ENCODE data around the gene PITPNC1.
"Not testable (repeated sequence)": the region's sequence is repeated elsewhere in the genome, so short reads cannot be mapped to it uniquely, and the experiment has no call there.

Gene PITPNC1

DNA sequence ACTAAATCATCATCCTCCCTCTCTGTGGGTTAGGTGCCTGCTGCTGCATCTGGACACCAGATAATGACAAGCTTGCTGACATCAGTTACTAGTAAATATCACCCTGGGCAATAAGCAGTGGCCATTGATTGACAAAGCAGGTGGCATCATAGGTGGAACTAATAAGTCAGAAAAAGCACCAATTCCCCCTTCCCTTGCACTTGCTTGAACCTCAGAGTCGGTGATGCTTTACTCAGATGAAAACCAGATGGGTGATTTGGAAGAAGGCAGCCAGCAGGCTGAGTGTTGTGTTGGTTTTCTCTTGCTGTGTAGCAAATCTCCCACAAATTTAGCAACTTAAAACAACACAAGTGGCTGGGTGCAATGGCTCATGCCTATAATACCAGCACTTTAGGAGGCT lies 193.7 kb downstream of the PITPNC1 start:
- H3K27ac ChIP-seq (ENCODE audit: insufficient read depth, low read depth, low read length, poor library complexity, severe bottlenecking): no peak overlapping the region
- no peaks in the 10 kb centered on the region for H3K36me3 ChIP-seq (ENCODE audit: control insufficient read depth, insufficient read depth, low read length)
- 100% methylated on average over 1 of the region's 1 CpG; no CpG with 5 or more reads in 1 of the 2 experiments for WGBS, 2 experiments
- no peaks in the 10 kb centered on the region for H3K9me3 ChIP-seq (ENCODE audit: control insufficient read depth, low read length)
- no peak overlapping the region for H3K4me3 ChIP-seq (ENCODE audit: insufficient read depth, low read depth, low read length)
- no peaks in the 10 kb centered on the region for H3K27me3 ChIP-seq (ENCODE audit: control insufficient read depth, insufficient read depth, low read length, poor library complexity, severe bottlenecking)
- H3K4me1 ChIP-seq (ENCODE audit: control insufficient read depth, insufficient read depth, low read length): no peaks in the 10 kb centered on the region

DNA sequence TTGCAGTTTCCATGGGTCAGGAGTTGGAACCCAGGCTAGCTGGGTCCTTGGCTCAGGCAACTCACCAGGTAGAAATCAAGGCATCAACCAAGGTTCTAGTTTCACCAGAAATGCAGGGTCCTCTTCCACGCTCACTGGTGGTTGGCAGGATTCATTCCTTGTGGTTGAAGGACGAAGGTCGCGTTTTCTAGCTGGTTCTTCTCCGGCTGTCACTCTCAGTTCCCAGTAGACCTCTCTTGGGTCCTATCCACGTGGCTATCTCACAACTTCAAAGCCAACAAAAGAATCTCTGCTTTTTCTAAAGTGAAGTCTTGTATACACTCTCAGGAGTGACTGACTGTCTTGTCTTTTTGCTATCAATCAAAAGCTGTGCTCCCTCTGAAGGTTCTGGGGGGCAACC lies 194.4 kb downstream of the PITPNC1 start:
- Histone ChIP-seq H3K4me1 (ENCODE audit: control insufficient read depth, insufficient read depth, low read length) (no peaks in the 10 kb centered on the region), H3K9me3 (ENCODE audit: control insufficient read depth, low read length) (no peaks in the 10 kb centered on the region), H3K4me3 (ENCODE audit: insufficient read depth, low read depth, low read length) (no peak overlapping the region), H3K27ac (ENCODE audit: insufficient read depth, low read depth, low read length, poor library complexity, severe bottlenecking) (no peak overlapping the region), H3K36me3 (ENCODE audit: control insufficient read depth, insufficient read depth, low read length) (no peaks in the 10 kb centered on the region), H3K27me3 (ENCODE audit: control insufficient read depth, insufficient read depth, low read length, poor library complexity, severe bottlenecking) (no peaks in the 10 kb centered on the region)
- 97 to 98% methylated on average over 6 of the region's 6 CpGs for WGBS, 2 experiments

DNA sequence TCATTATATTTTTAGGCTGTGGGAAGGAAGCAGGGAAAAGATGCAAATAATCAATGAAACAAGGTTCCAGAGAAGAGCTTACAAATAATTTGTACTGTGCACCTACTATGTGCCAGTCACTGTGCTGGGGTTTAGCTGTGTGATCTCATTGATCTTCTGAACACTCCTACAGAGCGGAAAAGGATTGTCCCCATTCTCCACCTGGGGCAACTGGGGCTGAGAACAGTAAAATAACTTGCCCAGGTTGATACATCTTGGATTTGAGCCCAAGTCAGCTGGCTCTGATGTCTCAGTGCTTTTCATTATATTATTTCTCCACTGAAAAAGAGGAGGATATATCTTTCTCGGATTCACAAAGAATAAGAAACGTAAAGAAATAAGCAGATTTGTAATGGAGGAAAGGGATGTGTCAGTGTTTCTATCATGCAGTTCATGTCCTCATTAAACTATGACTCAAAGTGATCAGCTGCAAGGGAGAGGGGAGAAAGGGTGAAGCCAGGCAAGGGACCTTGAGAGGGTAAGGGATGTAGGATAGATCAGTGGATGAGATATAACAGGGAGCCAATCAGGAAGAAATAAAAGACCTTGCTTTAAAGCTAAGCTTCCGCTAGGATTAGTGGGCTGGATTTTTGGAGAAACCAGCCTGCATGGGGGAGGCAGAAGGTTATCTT lies 197.0 kb downstream of the PITPNC1 start:
- Histone ChIP-seq H3K27ac (ENCODE audit: insufficient read depth, low read depth, low read length, poor library complexity, severe bottlenecking) (no peak overlapping the region), H3K9me3 (ENCODE audit: control insufficient read depth, low read length) (no peaks in the 10 kb centered on the region), H3K4me3 (ENCODE audit: insufficient read depth, low read depth, low read length) (no peak overlapping the region), H3K36me3 (ENCODE audit: control insufficient read depth, insufficient read depth, low read length) (no peaks in the 10 kb centered on the region), H3K27me3 (ENCODE audit: control insufficient read depth, insufficient read depth, low read length, poor library complexity, severe bottlenecking) (no peaks in the 10 kb centered on the region), H3K4me1 (ENCODE audit: control insufficient read depth, insufficient read depth, low read length) (no peaks in the 10 kb centered on the region)
- 90 to 94% methylated on average over 4 of the region's 4 CpGs for WGBS, 2 experiments

DNA sequence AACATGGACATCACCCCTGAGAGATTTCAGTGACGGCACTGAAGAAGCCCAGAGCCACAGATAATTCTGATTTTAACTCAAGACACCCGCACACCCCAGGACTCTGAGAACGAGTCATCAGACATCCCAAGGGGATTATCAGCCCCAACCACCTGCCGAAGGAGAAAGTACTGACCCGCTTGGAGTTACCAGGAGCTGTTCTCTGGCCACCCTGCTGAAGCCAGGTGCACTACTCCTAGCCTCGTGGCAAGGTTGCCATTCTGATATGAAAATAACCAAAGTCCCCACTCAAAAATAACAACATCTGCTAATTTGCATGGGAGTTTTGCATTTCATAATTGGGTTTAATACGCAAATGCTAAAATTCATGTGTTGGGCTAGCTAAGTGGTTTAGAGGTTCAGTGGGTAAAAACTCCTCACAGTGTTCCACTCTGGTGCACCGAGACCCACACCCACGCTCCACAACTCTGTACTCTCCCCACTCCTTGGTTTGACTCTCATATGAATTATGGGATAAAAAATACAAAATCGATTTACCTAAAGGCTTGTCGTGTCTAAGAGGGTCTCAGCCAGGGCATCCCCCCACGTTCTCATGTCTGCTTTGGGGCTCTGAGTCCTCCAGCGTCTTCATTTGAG lies 197.7 kb downstream of the PITPNC1 start:
- Histone ChIP-seq H3K4me1 (ENCODE audit: control insufficient read depth, insufficient read depth, low read length) (no peaks in the 10 kb centered on the region), H3K27ac (ENCODE audit: insufficient read depth, low read depth, low read length, poor library complexity, severe bottlenecking) (no peak overlapping the region), H3K27me3 (ENCODE audit: control insufficient read depth, insufficient read depth, low read length, poor library complexity, severe bottlenecking) (no peaks in the 10 kb centered on the region), H3K4me3 (ENCODE audit: insufficient read depth, low read depth, low read length) (no peak overlapping the region), H3K36me3 (ENCODE audit: control insufficient read depth, insufficient read depth, low read length) (no peaks in the 10 kb centered on the region), H3K9me3 (ENCODE audit: control insufficient read depth, low read length) (no peaks in the 10 kb centered on the region)
- WGBS, 2 experiments: 89 to 93% methylated on average over 12 to 13 of the region's 13 CpGs

DNA sequence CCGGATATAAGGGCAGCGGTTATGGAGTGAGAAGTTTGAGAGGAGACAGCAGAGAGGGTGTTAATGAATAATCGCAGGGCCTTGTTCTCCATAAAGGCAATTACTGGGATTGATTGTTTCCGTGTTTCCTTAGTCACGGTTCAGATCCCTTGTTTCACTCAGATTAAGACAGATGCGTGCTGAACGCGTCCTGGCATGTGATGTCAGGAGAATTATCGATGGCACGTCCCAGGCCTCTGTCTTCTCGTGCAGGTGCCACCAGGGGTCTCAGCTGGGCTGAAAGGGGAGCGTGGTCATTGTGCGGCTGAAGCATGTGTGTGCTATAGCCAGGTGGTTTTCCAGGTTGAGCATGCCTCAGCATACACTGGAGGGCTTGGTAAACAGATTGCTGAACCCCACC lies 198.2 kb downstream of the PITPNC1 start:
- Histone ChIP-seq H3K9me3 (ENCODE audit: control insufficient read depth, low read length) (no peaks in the 10 kb centered on the region), H3K27ac (ENCODE audit: insufficient read depth, low read depth, low read length, poor library complexity, severe bottlenecking) (no peak overlapping the region), H3K4me3 (ENCODE audit: insufficient read depth, low read depth, low read length) (no peak overlapping the region), H3K4me1 (ENCODE audit: control insufficient read depth, insufficient read depth, low read length) (no peaks in the 10 kb centered on the region), H3K36me3 (ENCODE audit: control insufficient read depth, insufficient read depth, low read length) (no peaks in the 10 kb centered on the region), H3K27me3 (ENCODE audit: control insufficient read depth, insufficient read depth, low read length, poor library complexity, severe bottlenecking) (no peaks in the 10 kb centered on the region)
- 91 to 95% methylated on average over 13 of the region's 13 CpGs for WGBS, 2 experiments

DNA sequence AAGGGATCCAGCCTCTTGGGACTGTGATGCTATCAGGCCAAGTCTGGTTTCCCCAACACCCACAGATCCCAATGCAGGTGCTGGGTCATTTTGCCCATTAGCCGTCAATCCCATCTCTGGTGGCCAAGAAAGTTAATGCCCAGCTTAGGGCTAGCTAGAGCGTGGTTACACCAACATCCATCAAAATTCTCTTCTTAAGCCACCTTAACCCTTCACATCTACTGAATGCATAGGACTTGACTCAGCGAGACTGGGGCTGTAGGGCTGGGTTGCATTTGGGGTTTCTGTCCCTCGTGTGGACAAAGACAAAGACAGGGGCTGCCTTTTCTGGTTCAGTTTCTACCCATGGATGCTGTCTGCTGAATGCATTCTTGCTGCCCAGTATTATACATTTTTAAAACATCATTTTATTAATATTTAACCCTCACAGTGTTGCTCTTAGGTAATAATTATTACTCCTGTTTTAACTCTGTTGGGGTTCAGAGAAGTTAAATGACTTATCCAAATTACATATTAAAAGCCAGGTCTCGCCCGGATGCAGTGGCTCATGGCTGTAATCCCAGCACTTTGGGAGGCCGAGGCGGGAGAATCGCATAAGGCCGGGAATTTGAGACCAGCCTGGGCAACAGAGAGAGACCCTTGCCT lies 199.5 kb downstream of the PITPNC1 start:
- H3K9me3 ChIP-seq (ENCODE audit: control insufficient read depth, low read length): no peaks in the 10 kb centered on the region
- WGBS, 2 experiments: 91 to 95% methylated on average over 10 of the region's 10 CpGs
- H3K27me3 ChIP-seq (ENCODE audit: control insufficient read depth, insufficient read depth, low read length, poor library complexity, severe bottlenecking): no peaks in the 10 kb centered on the region

DNA sequence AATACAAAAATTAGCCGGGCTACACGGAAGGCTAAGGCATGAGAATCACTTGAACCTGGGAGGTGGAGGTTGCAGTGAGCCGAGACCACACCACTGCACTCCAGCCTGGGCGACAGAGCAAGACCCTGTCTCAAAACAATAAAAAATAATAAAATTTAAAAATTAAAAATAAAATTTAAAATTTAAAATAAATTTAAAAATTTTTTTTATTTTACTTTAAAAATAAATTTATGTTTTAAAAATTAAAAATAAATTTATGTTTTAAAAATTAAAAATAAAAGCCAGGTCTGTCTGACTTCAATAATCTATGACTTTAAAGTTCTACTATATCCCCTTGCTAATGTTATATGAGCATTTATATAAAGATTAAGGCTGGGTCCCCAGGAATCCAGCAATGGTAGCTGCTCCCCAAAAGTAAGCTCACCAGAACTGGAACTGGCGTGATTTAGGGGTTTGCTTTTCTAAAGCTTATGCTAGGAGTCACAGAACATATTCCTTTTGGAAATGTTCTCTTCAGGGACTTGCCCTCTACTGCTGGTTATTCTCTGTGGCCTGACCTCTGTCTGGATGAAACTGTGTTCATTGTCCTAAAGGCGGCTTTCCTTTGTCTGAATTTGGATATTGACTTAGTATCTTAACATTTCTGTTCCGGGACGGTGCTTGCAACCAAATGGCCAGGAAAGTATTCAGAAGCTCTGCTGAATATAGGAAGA lies 200.5 kb downstream of the PITPNC1 start:
- Histone ChIP-seq H3K9me3 (ENCODE audit: control insufficient read depth, low read length) (no peaks in the 10 kb centered on the region), H3K4me1 (ENCODE audit: control insufficient read depth, insufficient read depth, low read length) (no peaks in the 10 kb centered on the region), H3K27ac (ENCODE audit: insufficient read depth, low read depth, low read length, poor library complexity, severe bottlenecking) (peak overlapping the region; percentile 73), H3K36me3 (ENCODE audit: control insufficient read depth, insufficient read depth, low read length) (no peaks in the 10 kb centered on the region), H3K4me3 (ENCODE audit: insufficient read depth, low read depth, low read length) (no peak overlapping the region), H3K27me3 (ENCODE audit: control insufficient read depth, insufficient read depth, low read length, poor library complexity, severe bottlenecking) (no peaks in the 10 kb centered on the region)
- WGBS, 2 experiments: 79 to 84% methylated on average over 7 of the region's 8 CpGs

More for the DNA sequence above, 199.5 kb downstream of the PITPNC1 start:
- no peaks in the 10 kb centered on the region for H3K36me3 ChIP-seq (ENCODE audit: control insufficient read depth, insufficient read depth, low read length)
- no peak overlapping the region for H3K4me3 ChIP-seq (ENCODE audit: insufficient read depth, low read depth, low read length)
- H3K27ac ChIP-seq (ENCODE audit: insufficient read depth, low read depth, low read length, poor library complexity, severe bottlenecking): no peak overlapping the region
- no peaks in the 10 kb centered on the region for H3K4me1 ChIP-seq (ENCODE audit: control insufficient read depth, insufficient read depth, low read length)

DNA sequence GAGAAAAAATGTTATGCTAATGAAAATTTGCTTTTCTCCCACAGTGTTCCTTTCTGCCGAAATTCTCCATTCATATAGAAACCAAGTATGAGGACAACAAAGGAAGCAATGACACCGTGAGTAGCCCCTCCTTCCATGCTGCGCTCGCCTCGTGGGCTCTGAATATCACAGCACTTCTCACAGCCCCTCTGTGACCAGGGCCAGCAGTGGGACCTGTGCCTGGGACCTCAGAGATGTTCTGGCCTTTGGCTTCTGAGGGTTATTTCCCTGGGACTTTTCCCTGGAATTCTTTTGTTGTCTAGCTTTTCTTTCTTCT lies 201.0 kb downstream of the PITPNC1 start:
- WGBS, 2 experiments: 53 to 62% methylated on average over 5 of the region's 5 CpGs
- no peaks in the 10 kb centered on the region for H3K27me3 ChIP-seq (ENCODE audit: control insufficient read depth, insufficient read depth, low read length, poor library complexity, severe bottlenecking)
- H3K4me1 ChIP-seq (ENCODE audit: control insufficient read depth, insufficient read depth, low read length): no peaks in the 10 kb centered on the region
- no peaks in the 10 kb centered on the region for H3K36me3 ChIP-seq (ENCODE audit: control insufficient read depth, insufficient read depth, low read length)
- H3K27ac ChIP-seq (ENCODE audit: insufficient read depth, low read depth, low read length, poor library complexity, severe bottlenecking): peak overlapping the region; percentile 73
- H3K4me3 ChIP-seq (ENCODE audit: insufficient read depth, low read depth, low read length): no peak overlapping the region
- H3K9me3 ChIP-seq (ENCODE audit: control insufficient read depth, low read length): no peaks in the 10 kb centered on the region

DNA sequence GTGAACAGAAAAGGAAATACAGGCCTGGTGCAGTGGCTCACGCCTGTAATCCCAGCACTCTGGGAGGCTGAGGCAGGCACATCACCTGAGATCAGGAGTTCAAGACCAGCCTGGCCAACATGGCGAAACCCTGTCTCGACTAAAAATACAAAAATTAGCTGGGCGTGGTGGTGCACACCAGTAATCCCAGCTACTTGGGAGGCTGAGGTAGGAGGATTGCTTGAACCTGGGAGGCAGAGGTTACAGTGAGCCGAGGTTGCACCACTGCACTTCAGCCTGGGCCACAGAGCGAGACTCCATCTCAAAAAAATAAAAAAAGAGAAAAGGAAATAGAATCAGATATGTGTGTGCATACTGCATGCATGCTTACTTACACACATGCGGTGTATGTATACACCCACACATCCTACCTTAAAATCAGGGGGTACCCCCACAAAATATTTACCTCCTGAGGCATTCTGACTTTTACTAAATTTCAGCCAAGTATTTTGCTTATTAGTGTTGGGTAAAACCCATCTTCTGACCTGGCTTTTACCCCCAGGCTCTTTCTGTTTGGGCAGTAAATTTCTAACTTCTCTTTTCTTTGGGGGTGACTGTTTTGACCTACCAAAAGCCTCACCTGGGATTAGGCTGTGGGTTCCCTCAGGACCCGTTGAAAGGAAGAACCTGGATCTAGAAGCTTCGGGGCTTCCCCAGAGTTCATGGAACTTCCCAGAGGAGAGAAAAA lies 201.8 kb downstream of the PITPNC1 start:
- H3K4me3 ChIP-seq (ENCODE audit: insufficient read depth, low read depth, low read length): not testable (repeated sequence)
- WGBS, 2 experiments: 93% methylated on average over 8 to 9 of the region's 9 CpGs

DNA sequence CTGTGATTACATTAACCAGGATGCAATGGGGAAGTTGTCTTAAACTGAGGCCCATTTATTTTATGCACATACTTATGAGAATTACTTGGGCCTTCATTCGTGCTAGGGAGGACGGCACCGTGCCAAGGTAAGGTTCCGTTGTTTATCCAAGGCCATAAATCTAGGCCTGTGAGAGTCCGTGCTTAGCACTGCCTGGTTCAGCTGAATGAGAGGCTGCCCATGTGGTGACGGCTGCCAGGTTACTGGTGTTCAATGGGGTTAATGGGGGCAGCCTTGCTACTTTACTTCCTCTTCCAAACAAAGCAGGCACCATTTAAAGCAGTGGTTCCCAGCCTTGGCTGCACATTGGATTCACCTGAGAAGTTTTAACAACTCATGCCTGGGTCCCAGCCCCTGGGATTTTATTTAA lies 205.6 kb downstream of the PITPNC1 start:
- Histone ChIP-seq H3K36me3 (ENCODE audit: control insufficient read depth, insufficient read depth, low read length) (no peaks in the 10 kb centered on the region), H3K27me3 (ENCODE audit: control insufficient read depth, insufficient read depth, low read length, poor library complexity, severe bottlenecking) (no peaks in the 10 kb centered on the region), H3K4me1 (ENCODE audit: control insufficient read depth, insufficient read depth, low read length) (no peaks in the 10 kb centered on the region), H3K27ac (ENCODE audit: insufficient read depth, low read depth, low read length, poor library complexity, severe bottlenecking) (no peak overlapping the region), H3K4me3 (ENCODE audit: insufficient read depth, low read depth, low read length) (no peak overlapping the region), H3K9me3 (ENCODE audit: control insufficient read depth, low read length) (no peaks in the 10 kb centered on the region)
- 97% methylated on average over 6 of the region's 6 CpGs for WGBS, 2 experiments

More for the DNA sequence above, 201.8 kb downstream of the PITPNC1 start:
- H3K9me3 ChIP-seq (ENCODE audit: control insufficient read depth, low read length); H3K36me3 ChIP-seq (ENCODE audit: control insufficient read depth, insufficient read depth, low read length); H3K27ac ChIP-seq (ENCODE audit: insufficient read depth, low read depth, low read length, poor library complexity, severe bottlenecking); H3K4me1 ChIP-seq (ENCODE audit: control insufficient read depth, insufficient read depth, low read length); H3K27me3 ChIP-seq (ENCODE audit: control insufficient read depth, insufficient read depth, low read length, poor library complexity, severe bottlenecking): not testable (repeated sequence)
